Sigmoid colon (tissue), 4 donors: ENCODE measurements around the gene LPAR1.

Experiments used
- CTCF ChIP-seq, 4 experiments: fragments of 450-650 bp in 3 of 4; fragments of 200-600 bp in 1 of 4; IDR thresholded peaks; one replicate each; pipeline ENCODE4 v1.5.1; 2016 to 2019; ENCODE audit warnings: antibody characterized with exemption in 4 of 4, mild to moderate bottlenecking in 3 of 4, moderate library complexity in 2 of 4
- EP300 ChIP-seq, 4 donors: sonication (generic); formaldehyde crosslinking; IDR thresholded peaks; one replicate each; pipeline ENCODE4 v1.6.1; 2017; ENCODE audit warnings: antibody characterized with exemption in 4 of 4
- POLR2A ChIP-seq, 2 donors: fragments of 450-650 bp; IDR thresholded peaks; one replicate each; pipeline ENCODE4 v1.6.1; 2016; ENCODE audit warnings: antibody characterized with exemption in 2 of 2, mild to moderate bottlenecking in 2 of 2, moderate library complexity in 2 of 2
- POLR2AphosphoS5 ChIP-seq, 4 donors: sonication (generic); formaldehyde crosslinking; IDR thresholded peaks; one replicate each; pipeline ENCODE4 v1.6.1; 2017; ENCODE audit warnings: antibody characterized with exemption in 4 of 4

- TF ChIP-seq CTCF (IDR thresholded peaks at IDR 0.05) (no peak), POLR2AphosphoS5 (IDR thresholded peaks at IDR 0.05) (peak in 1 of 4 donors; percentile 40), POLR2A (IDR thresholded peaks at IDR 0.05) (no peak), EP300 (IDR thresholded peaks at IDR 0.05) (no peak)
Observed at GRCh38 chr9:110977259-110977709, 61.0 kb downstream of the LPAR1 start.
